B cell (primary cell): ENCODE results near the gene SMIM14. TPM values are rescaled to one million over a fixed set of nuclear protein-coding genes. Genes with fewer than 3 reads are reported as not detected.
A peak's percentile ranks its signal among the peaks of the same experiment; 100 is the strongest.

Experiments used
- ATAC-seq: fragments of 200-7000 bp; cut with Tn5 transposase; one replicate; pipeline ENCODE4 v1.10.0; 2021; ENCODE audit warnings: low read depth, mild to moderate bottlenecking, moderate number of reproducible peaks, moderate library complexity
- CTCF ChIA-PET: fragments of 350-600 bp; sonication (Branson Sonifier 250); formaldehyde crosslinking; loops from one replicate; lab custom pipeline; 2021; ENCODE audit warnings: antibody characterized with exemption, inconsistent platforms; lab: Charles Lee
- POLR2A ChIA-PET: fragments of 350-600 bp; sonication (Branson Sonifier 250); formaldehyde crosslinking; loops from one replicate; lab custom pipeline; 2021; ENCODE audit warnings: antibody characterized with exemption; lab: Charles Lee
- DNase-seq: peaks from one replicate; pipeline ENCODE4 v3.0.0; 2013
- H2AFZ ChIP-seq: 2 replicates; pipeline ENCODE4 v1.6.1; 2012; ENCODE audit warnings: mild to moderate bottlenecking, low read depth, low read length; ENCODE audit not compliant: insufficient read depth, poor library complexity, severe bottlenecking
- H3K27ac ChIP-seq, 2 donors: 1 replicate in 1 of 2; 2 replicates in 1 of 2; pipeline ENCODE4 v1.5.1; 2012 to 2013; ENCODE audit warnings: low read length in 2 of 2, mild to moderate bottlenecking in 2 of 2, moderate library complexity in 1 of 2
- H3K27me3 ChIP-seq, 4 experiments: fragments of 200-600 bp in 1 of 4; sonication (generic) in 1 of 4; replicated peaks in 1 of 4; 1 replicate in 2 of 4; 2 replicates in 2 of 4; pipeline versions ENCODE4 v1.6.1 to v1.7.0; 2013 to 2016; ENCODE audit warnings: low read length in 3 of 4, mild to moderate bottlenecking in 2 of 4, mixed read lengths in 1 of 4, moderate library complexity in 1 of 4; ENCODE audit not compliant: insufficient read depth in 4 of 4, control insufficient read depth in 3 of 4; ENCODE audit errors: control extremely low read depth in 1 of 4
- H3K36me3 ChIP-seq, 2 experiments: replicated peaks in 1 of 2; 1 replicate in 1 of 2; 2 replicates in 1 of 2; pipeline versions ENCODE4 v1.6.1 to v1.7.1; 2013; ENCODE audit warnings: low read length in 1 of 2; ENCODE audit not compliant: insufficient read depth in 2 of 2, control insufficient read depth in 1 of 2; ENCODE audit errors: control extremely low read depth in 1 of 2, extremely low read depth in 1 of 2
- H3K4me1 ChIP-seq, 2 donors: fragments of 200-600 bp in 1 of 2; sonication (generic) in 1 of 2; 1 replicate in 1 of 2; 2 replicates in 1 of 2; pipeline versions ENCODE4 v1.5.1 to v1.6.1; 2013 to 2017; ENCODE audit warnings: low read length in 2 of 2; ENCODE audit not compliant: control insufficient read depth in 2 of 2, insufficient read depth in 2 of 2
- H3K4me2 ChIP-seq: replicated peaks from 2 replicates; pipeline ENCODE3; 2012; ENCODE audit warnings: mild to moderate bottlenecking, low read depth, low read length; ENCODE audit not compliant: poor library complexity, severe bottlenecking
- H3K4me3 ChIP-seq, 5 experiments: fragments of 200-600 bp in 1 of 5; sonication (generic) in 1 of 5; 1 replicate in 3 of 5; 2 replicates in 2 of 5; pipeline versions ENCODE4 v1.5.1 to v1.7.0; 2011 to 2016; ENCODE audit warnings: low read length in 4 of 5, mild to moderate bottlenecking in 4 of 5, low read depth in 2 of 5, control low read depth in 1 of 5, moderate library complexity in 1 of 5; ENCODE audit not compliant: insufficient read depth in 1 of 5; ENCODE audit errors: control extremely low read depth in 1 of 5, extremely low read depth in 1 of 5
- H3K79me2 ChIP-seq: fragments of 200-600 bp; sonication (generic); one replicate; pipeline ENCODE4 v1.6.0; 2016; ENCODE audit warnings: low read length; ENCODE audit not compliant: control insufficient read depth, insufficient read depth
- H3K9ac ChIP-seq: fragments of 200-600 bp; sonication (generic); 2 replicates; pipeline ENCODE4 v1.6.1; 2017; ENCODE audit warnings: mild to moderate bottlenecking, low read length, moderate library complexity
- H3K9me3 ChIP-seq, 3 donors: one replicate each; pipeline versions ENCODE4 v1.6.1 to v1.7.1; 2013; ENCODE audit warnings: low read length in 2 of 3; ENCODE audit not compliant: control insufficient read depth in 2 of 3, insufficient read depth in 1 of 3; ENCODE audit errors: control extremely low read depth in 1 of 3
- H4K20me1 ChIP-seq: 2 replicates; pipeline ENCODE4 v1.6.0; 2012; ENCODE audit warnings: mild to moderate bottlenecking, low read length; ENCODE audit not compliant: insufficient read depth, control insufficient read depth, poor library complexity, severe bottlenecking
- H3K27ac Mint-ChIP-seq: one replicate; pipeline ENCODE4 v1.8.0; 2021; ENCODE audit warnings: mixed read lengths
- H3K27me3 Mint-ChIP-seq: one replicate; pipeline ENCODE4 v1.8.0; 2021; ENCODE audit warnings: mixed read lengths
- H3K4me1 Mint-ChIP-seq: one replicate; pipeline ENCODE4 v1.8.0; 2021; ENCODE audit warnings: mixed read lengths
- H3K4me3 Mint-ChIP-seq: one replicate; pipeline ENCODE4 v1.8.0; 2021; ENCODE audit warnings: mixed read lengths
- H3K9me3 Mint-ChIP-seq: one replicate; pipeline ENCODE4 v1.8.0; 2022; ENCODE audit warnings: mixed read lengths; ENCODE audit not compliant: insufficient read depth
- CTCF ChIP-seq: fragments of 200-600 bp; IDR thresholded peaks from one replicate; pipeline ENCODE4 v1.8.0; 2022; ENCODE audit warnings: antibody characterized with exemption, mild to moderate bottlenecking
- EZH2 ChIP-seq: IDR thresholded peaks from 2 replicates; pipeline ENCODE4 v1.6.1; 2012; ENCODE audit warnings: borderline replicate concordance, low read depth, mild to moderate bottlenecking, moderate library complexity, low read length; ENCODE audit not compliant: insufficient read depth, poor library complexity, severe bottlenecking
- WGBS: methylation state at CpG from one replicate; pipeline ENCODE4 v1.1.5; 2013; ENCODE audit warnings: missing lambda C conversion rate; ENCODE audit not compliant: insufficient coverage; 5-methylcytosine and 5-hydroxymethylcytosine counted together
- intact Hi-C: fragments of 100-400 bp; cut with micrococcal nuclease; formaldehyde crosslinking; loops from one replicate; pipeline ENCODE4 v1.10.0; 2022
- polyA plus RNA-seq: library from polyadenylated mRNA; depleted of rRNA; stranded (reverse); fragments of >200 nt; gene quantifications from 2 replicates; pipeline ENCODE4 v1.2.3, GENCODE V29; 2012
- total RNA-seq, 2 donors: library from RNA; stranded (reverse); fragments of 120-200 nt in 1 of 2; gene quantifications; 1 replicate in 1 of 2; 2 replicates in 1 of 2; pipeline versions ENCODE4 v1.2.3 to v1.2.4, GENCODE V29; 2013 to 2022

The SMIM14 gene
- total and polyA plus RNA-seq, 2 donors (not counting 1 experiment from before 2014, with no cell fraction given) = 38.9 to 56.0 TPM

GRCh38 chr4:39571504-39571903 is 67.2 kb downstream of the SMIM14 start:
- Histone ChIP-seq H2AFZ (no peak overlapping the region), H3K27ac (no peak overlapping the region), H3K79me2 (peaks cover 59% of the 10 kb centered on the region), H3K36me3 (peaks cover 2 to 13% of the 10 kb centered on the region in 2 experiments), H3K4me1 (peaks cover 10 to 18% of the 10 kb centered on the region in 2 donors), H4K20me1 (no peaks in the 10 kb centered on the region), H3K27me3 (no peaks in the 10 kb centered on the region), H3K9ac (no peak overlapping the region), H3K4me3 (no peak overlapping the region), H3K9me3 (no peaks in the 10 kb centered on the region), H3K4me2 (no peak overlapping the region)
- Mint-ChIP-seq H3K4me3 (no peak overlapping the region), H3K9me3 (no peaks in the 10 kb centered on the region), H3K27me3 (no peaks in the 10 kb centered on the region), H3K4me1 (peaks cover 34% of the 10 kb centered on the region), H3K27ac (no peak overlapping the region)
- no peak for TF ChIP-seq EZH2
- no peak for TF ChIP-seq CTCF
- no peak for ATAC-seq
- CTCF ChIA-PET = no interaction called here
- intact Hi-C loops = no loop called here
- POLR2A ChIA-PET = interaction anchor here (0.7 kb wide), 1 partner anchor 174 kb away, joined by 3 read pairs; no protein-coding TSS in a partner anchor
- 100% methylated on average over 1 of the region's 6 CpGs for WGBS
- no peak for DNase-seq

GRCh38 chr4:39571054-39571453 is 67.6 kb downstream of the SMIM14 start:
- Histone ChIP-seq H3K4me3 (no peak overlapping the region), H3K27me3 (no peaks in the 10 kb centered on the region), H3K36me3 (peaks cover 4 to 16% of the 10 kb centered on the region in 2 experiments), H4K20me1 (peaks cover under 1% of the 10 kb centered on the region), H3K4me1 (peaks cover 10 to 18% of the 10 kb centered on the region in 2 donors), H3K4me2 (no peak overlapping the region), H3K79me2 (peaks cover 60% of the 10 kb centered on the region), H3K9me3 (no peaks in the 10 kb centered on the region), H3K27ac (peak overlapping the region in 1 of 2 donors; percentile 41), H2AFZ (no peak overlapping the region), H3K9ac (no peak overlapping the region)
- ChIA-PET CTCF (no interaction called here), POLR2A (no interaction called here)
- H3K4me1 Mint-ChIP-seq = peaks cover 34% of the 10 kb centered on the region
- H3K9me3 Mint-ChIP-seq = peaks cover 3% of the 10 kb centered on the region
- no peak for TF ChIP-seq CTCF
- no peak for TF ChIP-seq EZH2
- DNase-seq (no peak), ATAC-seq (no peak)
- intact Hi-C loops = no loop called here
- 100% methylated on average over 2 of the region's 4 CpGs for WGBS
- peak overlapping the region; percentile 17 for H3K27ac Mint-ChIP-seq
- H3K4me3 Mint-ChIP-seq = no peak overlapping the region
- no peaks in the 10 kb centered on the region for H3K27me3 Mint-ChIP-seq
